GM19395 (cell line): Measurements from ENCODE around the gene TMEM86A.

Experiments used
- ATAC-seq: cut with Tn5 transposase; IDR thresholded peaks from one replicate; pipeline ENCODE4 v1.9.1; 2021; ENCODE audit warnings: mild to moderate bottlenecking, moderate library complexity; ENCODE audit not compliant: unreplicated experiment

The TMEM86A gene

GRCh38 chr11:18699848-18700261 lies 1.3 kb downstream of the TMEM86A start:
- no peak for ATAC-seq

DNA sequence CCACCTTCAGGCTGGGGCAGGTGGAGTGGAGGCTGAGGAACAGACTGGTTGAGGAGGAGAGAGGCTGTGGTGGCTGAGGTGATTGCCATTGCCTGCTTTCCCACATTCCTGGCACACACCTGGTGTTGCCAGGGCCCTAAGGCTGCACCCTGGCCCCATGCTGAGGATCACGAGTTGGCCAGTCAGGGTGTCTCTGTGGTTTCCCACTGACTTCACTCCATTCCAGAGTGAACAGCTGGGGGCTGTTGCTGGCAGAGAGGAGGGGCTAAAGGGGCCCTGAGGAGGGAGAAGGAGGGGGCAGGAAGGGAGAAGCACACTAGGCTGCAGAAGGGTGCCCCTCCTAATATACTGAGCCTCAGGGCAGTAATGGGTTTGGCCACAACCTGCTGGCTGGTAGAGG lies 1.8 kb downstream of the TMEM86A start:
- no peak for ATAC-seq

DNA sequence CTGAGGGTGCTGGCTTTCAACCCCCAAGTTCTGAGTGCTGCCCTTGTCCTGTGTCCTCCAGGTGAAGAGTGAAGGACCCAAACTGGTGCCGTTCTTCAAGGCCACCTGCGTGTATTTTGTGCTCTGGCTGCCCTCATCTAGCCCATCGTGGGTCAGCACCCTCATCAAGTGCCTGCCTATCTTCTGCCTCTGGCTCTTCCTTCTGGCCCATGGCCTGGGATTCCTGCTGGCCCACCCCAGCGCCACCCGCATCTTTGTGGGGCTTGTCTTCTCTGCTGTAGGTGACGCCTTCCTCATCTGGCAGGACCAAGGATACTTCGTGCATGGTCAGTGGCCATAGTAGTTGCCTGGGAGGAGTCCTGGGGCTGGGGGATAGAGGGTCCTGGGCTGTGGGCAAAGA lies 2.3 kb downstream of the TMEM86A start:
- ATAC-seq: no peak

- ATAC-seq: no peak
Observed at GRCh38 chr11:18701614-18702216, 3.1 kb downstream of the TMEM86A start.

GRCh38 chr11:18703001-18703763 lies 4.6 kb downstream of the TMEM86A start:
- ATAC-seq: no peak

GRCh38 chr11:18704045-18704645 lies 5.6 kb downstream of the TMEM86A start:
- no peak for ATAC-seq

- ATAC-seq: no peak
Observed at GRCh38 chr11:18704698-18705097, 6.1 kb downstream of the TMEM86A start.

GRCh38 chr11:18705651-18706281 lies 7.2 kb downstream of the TMEM86A start:
- ATAC-seq: no peak

DNA sequence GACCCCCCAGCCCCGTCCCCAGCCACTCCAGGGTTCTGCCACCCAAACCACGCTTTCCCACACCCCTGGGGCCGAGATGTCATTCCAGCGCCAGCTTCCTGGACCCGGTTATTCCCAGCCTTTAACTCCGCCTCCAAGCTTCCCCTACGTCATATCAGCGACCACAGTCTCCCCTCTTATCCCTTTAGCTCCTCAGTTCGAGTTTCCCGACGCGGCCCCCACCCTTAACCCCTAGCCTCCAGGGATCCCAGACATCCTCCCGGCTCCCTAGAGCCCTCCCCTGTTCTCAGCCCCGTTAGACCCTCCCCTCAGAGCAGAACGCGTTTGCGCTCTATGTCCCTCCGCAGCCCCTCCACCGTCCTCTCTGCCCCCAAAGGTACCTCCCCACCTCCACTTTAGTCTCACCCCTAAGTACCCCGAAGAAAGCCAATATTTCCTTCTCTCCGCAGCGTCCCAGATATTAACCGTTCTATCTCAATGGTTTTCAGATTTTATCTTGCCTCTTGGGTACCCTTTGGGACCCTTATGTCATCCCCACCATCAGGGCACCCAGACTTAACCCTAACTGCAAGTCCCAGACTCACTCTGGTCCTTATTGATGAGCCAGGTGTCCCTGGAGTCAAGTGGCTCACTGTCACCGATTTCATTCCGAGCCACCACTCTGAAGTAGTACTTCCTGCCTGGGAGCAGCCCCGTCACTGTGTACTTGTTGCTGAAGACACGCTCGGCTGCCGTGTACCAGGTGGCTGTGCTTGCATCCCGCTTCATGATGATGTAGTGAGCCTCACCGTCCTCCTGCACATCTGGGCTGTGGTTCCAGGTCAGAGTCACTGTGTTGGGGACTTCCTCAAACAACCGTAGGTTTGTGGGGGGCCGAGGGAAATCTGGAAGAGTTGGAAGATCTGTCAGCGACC lies 8.0 kb downstream of the TMEM86A start:
- peak; percentile 75 for ATAC-seq

DNA sequence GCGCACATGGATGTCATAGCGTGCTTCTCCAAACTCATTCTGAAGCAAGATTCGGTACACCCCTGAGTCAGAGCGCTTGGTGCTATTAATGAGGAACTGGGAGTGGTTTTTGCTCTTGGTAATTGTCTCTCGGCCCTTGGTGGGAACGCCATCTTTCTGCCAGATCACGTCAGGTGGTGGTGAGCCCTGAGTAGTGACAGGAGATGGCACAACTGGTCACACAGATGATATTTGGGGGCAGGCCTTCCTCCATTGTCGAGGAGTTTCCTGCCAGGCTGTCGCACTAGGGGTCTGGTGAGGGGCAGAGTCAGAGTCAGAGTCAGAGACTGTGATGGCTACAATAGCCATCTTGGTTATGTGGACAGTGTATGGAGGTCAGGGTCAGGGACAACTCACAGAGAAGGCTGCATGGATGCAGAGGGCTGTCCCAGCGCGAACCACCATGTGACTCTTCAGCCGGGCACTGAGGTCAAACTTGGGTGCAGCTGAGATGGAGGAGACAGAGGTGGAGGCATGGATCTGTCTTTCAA lies 9.3 kb downstream of the TMEM86A start:
- no peak for ATAC-seq

DNA sequence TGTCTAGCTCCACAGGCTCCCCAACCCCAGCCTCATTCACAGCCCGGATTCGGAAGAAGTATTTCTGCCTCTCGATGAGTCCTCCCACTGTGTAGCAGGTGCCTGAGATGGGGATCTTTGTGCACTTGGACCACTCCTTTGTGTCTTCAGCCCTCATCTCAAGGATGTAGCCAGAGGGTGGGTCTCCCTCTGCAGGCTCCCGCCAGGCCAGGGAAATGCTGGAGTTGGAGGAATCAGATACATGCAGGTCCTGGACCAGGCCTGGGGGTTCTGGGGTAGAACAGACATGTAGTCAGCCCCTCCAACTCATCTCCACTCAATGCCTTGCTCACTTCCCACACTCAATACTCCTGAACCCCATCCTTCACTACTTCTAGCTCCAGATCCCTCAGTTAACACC lies 10.8 kb downstream of the TMEM86A start:
- ATAC-seq: no peak

GRCh38 chr11:18710545-18710944 lies 12.0 kb downstream of the TMEM86A start:
- no peak for ATAC-seq

GRCh38 chr11:18713646-18714442 lies 15.3 kb downstream of the TMEM86A start:
- ATAC-seq: no peak

GRCh38 chr11:18714443-18714780 lies 15.8 kb downstream of the TMEM86A start:
- ATAC-seq: no peak

DNA sequence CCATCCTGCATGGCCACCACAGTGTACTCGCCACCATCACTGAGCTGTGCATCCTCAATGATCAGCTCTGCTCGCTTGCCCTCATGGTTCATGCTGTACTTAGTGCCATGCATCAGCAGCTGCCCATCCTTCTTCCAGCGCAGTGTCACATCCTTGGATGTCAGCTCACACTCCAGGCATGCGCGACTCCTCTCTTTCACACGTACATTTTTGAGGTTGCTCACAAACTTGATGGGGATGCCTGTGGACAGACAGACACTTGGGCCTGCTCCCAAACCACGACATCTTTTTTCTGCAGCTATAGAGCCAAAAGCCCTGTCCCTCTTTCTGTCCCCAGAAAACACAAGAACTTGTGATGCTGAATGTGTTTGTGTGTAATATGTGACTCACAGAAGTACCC lies 16.9 kb downstream of the TMEM86A start:
- ATAC-seq: no peak

GRCh38 chr11:18720091-18720807 lies 21.7 kb downstream of the TMEM86A start:
- ATAC-seq: no peak

- peak; percentile 74 for ATAC-seq
Observed at GRCh38 chr11:18720808-18721560, 22.4 kb downstream of the TMEM86A start.

DNA sequence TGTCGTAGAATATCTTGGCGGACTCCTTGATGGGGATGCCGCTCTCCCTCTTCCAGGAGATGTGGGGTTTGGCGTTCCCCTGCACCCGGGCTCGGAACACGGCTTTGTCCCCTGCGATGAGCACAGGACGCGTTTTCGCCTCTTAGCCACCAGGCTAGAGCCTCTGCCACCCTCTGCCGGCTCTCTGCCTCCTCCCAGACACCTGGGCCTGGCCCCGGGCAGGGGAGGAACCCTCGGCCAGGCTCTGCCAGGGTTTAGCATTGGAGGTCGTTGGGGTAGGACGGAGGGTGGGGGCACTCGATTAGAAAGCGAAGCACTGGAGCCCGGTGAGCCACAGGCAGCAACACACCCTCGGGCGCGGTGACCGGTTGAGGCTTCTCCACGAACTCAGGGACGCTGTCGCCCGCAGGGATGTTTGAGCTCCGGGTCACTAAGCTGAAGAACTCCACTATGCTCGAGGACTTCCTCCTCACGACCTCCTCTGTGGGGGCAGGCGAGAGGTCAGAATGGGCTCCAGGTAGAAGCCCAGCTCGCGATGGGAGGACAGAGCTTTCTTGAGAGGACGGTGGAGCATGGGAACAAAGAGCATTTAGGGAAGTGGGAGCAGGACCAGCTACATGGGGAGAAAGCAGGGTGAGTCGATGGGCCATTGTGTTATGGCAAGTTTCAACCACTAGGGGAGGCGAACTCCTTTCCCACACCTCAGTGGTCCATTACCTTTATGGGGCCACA lies 23.1 kb downstream of the TMEM86A start:
- peak; percentile 84 for ATAC-seq
